ENCODE data around the gene TMEM204. TPM values are rescaled to one million over a fixed set of nuclear protein-coding genes. Genes with fewer than 3 reads are reported as not detected.
"Not testable (repeated sequence)": the region's sequence is repeated elsewhere in the genome, so short reads cannot be mapped to it uniquely, and the experiment has no call there.

TMEM204 gene
- total RNA-seq, 1 donor from 2014 or later: 1.0 TPM

DNA sequence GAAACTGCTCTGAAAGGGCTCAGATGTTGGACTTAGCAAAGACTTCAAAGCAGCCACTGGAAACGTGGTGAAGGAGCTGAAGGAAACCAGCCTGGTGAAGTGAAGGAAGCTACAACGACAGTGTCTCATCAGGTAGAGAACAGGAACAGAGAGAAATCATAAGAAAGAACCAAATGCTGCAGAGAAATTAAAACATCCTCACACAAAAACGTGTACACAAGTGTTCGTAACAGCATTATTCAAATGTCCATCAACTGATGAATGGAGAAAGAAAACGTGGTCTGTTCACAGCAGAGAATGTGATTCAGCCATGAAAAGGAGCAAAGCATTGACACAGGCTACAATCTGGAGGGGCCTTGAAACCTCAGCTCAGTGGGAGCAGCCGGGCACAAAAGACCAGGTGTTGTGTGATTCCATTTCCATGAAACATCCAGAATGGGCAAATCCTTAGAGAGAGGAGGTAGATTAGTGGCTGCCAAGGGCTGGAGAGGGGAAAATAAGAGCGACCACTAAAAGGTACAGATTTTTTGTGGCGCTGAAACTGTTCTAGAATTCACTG is 51.5 kb downstream of the TMEM204 start:
- Mint-ChIP-seq H3K27ac (no peak overlapping the region), H3K4me3 (no peak overlapping the region), H3K9me3 (no peaks in the 10 kb centered on the region), H3K4me1 (ENCODE audit: unreplicated experiment) (no peaks in the 10 kb centered on the region), H3K36me3 (peaks cover 20% of the 10 kb centered on the region), H3K27me3 (no peaks in the 10 kb centered on the region)
- DNase-seq (ENCODE audit: extremely low spot score, unreplicated experiment): no peak
- TF ChIP-seq, protein P1, sequence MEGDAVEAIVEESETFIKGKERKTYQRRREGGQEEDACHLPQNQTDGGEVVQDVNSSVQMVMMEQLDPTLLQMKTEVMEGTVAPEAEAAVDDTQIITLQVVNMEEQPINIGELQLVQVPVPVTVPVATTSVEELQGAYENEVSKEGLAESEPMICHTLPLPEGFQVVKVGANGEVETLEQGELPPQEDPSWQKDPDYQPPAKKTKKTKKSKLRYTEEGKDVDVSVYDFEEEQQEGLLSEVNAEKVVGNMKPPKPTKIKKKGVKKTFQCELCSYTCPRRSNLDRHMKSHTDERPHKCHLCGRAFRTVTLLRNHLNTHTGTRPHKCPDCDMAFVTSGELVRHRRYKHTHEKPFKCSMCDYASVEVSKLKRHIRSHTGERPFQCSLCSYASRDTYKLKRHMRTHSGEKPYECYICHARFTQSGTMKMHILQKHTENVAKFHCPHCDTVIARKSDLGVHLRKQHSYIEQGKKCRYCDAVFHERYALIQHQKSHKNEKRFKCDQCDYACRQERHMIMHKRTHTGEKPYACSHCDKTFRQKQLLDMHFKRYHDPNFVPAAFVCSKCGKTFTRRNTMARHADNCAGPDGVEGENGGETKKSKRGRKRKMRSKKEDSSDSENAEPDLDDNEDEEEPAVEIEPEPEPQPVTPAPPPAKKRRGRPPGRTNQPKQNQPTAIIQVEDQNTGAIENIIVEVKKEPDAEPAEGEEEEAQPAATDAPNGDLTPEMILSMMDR (conservative IDR thresholded peaks at IDR 0.05): no peak

DNA sequence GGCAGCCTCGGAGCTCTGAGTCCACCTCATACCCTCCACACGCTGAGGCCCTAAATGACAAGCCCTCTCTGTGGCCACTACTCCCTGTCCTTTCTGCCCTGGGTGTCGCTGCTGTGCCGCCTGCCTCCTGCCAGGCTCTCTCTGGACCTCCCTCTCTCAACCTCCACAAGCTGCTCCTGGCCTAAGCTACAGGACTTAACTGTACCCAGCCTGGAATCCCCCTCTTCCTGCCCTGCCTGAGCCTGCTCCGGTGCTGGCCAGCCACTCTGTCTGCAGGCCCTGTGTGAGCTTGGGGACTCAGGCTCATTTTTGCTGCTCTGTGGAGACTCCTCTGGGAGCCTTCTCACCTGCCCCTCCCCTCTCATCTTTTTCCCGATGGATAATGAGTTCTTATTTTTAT is 56.9 kb downstream of the TMEM204 start:
- no peaks in the 10 kb centered on the region for H3K4me1 Mint-ChIP-seq (ENCODE audit: unreplicated experiment)
- H3K27ac Mint-ChIP-seq: no peak overlapping the region
- DNase-seq (ENCODE audit: extremely low spot score, unreplicated experiment): no peak
- H3K36me3 Mint-ChIP-seq: peaks cover 7% of the 10 kb centered on the region
- H3K9me3 Mint-ChIP-seq: no peaks in the 10 kb centered on the region
- no peaks in the 10 kb centered on the region for H3K27me3 Mint-ChIP-seq
- no peak overlapping the region for H3K4me3 Mint-ChIP-seq
- TF ChIP-seq, protein P1 (conservative IDR thresholded peaks at IDR 0.05): no peak

DNA sequence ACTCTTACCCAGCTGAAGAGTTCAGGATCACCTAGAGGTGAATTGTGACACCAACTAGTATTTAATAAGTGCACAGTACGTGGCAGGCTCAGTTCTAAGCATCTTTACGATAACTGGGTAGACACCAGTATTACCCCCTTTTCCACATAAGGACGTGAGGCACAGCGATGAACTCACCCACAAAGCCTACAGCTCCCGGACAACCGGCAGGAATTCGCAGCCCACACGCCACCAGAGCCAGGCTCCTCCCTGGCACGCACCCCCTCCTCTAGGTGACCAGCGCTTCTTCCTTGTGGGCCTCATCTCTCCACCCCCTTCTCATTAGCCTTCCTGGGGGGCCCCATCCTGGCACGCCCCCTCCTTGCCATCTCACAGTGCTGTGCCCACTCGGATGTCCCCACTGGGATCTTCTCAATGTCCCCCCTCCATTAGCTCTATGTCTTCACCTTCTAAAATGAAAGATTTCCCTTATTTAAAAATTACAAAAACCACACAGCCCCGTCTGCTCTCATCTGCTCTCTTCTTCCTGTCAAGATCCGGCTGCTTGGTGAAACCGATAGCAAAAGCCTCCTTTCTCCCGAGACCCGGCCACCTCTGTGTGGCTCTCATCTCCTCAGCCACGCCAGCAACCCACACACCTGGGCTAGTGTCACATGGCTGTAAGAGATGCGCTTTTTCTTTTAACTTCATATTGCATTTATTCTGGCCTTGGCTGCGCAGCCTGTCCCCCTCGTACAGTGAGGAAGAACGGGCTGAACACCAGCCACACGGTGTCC is 57.7 kb downstream of the TMEM204 start:
- Mint-ChIP-seq H3K4me3 (no peak overlapping the region), H3K9me3 (no peaks in the 10 kb centered on the region), H3K36me3 (peaks cover 7% of the 10 kb centered on the region), H3K27ac (peak overlapping the region; percentile 25), H3K27me3 (no peaks in the 10 kb centered on the region), H3K4me1 (ENCODE audit: unreplicated experiment) (no peaks in the 10 kb centered on the region)
- TF ChIP-seq, protein P1 (conservative IDR thresholded peaks at IDR 0.05): no peak
- no peak for DNase-seq (ENCODE audit: extremely low spot score, unreplicated experiment)

DNA sequence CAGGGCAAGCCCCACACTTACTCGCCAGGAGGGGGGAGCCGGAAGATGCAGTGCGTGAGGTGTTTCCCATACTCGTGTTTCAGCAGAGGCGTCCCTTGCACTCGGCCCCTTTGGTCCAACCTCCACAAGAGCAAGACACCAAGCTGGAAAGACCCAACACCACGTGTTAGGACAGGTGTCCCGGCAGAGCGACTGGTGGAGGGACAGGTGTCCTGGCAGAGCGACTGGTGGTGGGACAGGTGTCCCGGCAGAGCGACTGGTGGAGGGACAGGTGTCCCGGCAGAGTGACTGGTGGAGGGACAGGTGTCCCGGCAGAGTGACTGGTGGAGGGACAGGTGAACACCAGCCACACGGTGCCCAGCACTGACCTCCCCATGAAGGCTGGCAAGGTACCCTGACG is 59.0 kb downstream of the TMEM204 start:
- Mint-ChIP-seq H3K4me3 (no peak overlapping the region), H3K27ac (no peak overlapping the region), H3K9me3 (no peaks in the 10 kb centered on the region), H3K36me3 (peaks cover under 1% of the 10 kb centered on the region), H3K27me3 (no peaks in the 10 kb centered on the region), H3K4me1 (ENCODE audit: unreplicated experiment) (no peaks in the 10 kb centered on the region)
- no peak for DNase-seq (ENCODE audit: extremely low spot score, unreplicated experiment)
- TF ChIP-seq, protein P1 (conservative IDR thresholded peaks at IDR 0.05): no peak

DNA sequence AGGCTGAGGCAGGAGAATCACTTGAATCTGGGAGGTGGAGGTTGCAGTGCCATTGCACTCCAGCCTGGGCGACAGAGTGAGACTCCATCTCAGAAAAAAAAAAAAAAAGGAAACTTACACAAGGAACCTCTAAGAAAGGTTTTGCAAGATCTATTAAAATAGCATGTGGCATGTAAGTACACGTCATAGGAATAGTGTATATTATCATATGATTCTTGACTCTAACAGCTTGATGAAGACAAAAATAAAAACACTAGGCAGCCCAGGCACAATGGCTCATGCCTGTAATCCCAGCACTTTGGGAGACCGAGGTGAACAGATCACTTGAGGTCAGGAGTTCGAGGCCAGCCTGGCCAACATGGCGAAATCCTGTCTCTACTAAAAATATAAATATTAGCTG is 62.0 kb downstream of the TMEM204 start:
- not testable (repeated sequence) for H3K27me3 Mint-ChIP-seq; H3K4me3 Mint-ChIP-seq; H3K36me3 Mint-ChIP-seq; H3K9me3 Mint-ChIP-seq; H3K27ac Mint-ChIP-seq; H3K4me1 Mint-ChIP-seq (ENCODE audit: unreplicated experiment); DNase-seq (ENCODE audit: extremely low spot score, unreplicated experiment)

DNA sequence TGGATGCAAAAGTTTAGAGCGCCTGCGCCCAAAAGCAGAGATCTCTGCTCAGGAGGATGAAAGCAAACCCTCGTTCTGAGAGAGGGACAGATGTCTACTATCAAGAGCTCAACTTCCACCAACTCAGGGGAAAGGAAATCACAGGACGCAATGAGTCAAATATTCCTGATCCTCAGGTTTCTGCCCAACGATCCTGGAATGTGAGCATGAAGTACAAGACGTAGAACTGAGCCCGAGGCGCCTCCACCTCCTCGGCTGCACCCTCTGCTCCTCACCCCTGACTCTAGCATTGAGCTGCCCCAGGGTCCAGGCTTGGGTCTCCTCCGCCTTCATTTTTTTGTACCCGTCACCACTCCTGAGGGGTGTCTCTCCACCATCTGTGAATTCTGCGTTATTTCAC is 63.0 kb downstream of the TMEM204 start:
- H3K9me3 Mint-ChIP-seq: no peaks in the 10 kb centered on the region
- TF ChIP-seq, protein P1 (conservative IDR thresholded peaks at IDR 0.05): no peak

More for the DNA sequence above, 63.0 kb downstream of the TMEM204 start:
- Mint-ChIP-seq H3K4me3 (no peak overlapping the region), H3K27ac (no peak overlapping the region), H3K36me3 (no peaks in the 10 kb centered on the region), H3K4me1 (ENCODE audit: unreplicated experiment) (no peaks in the 10 kb centered on the region), H3K27me3 (no peaks in the 10 kb centered on the region)
- no peak for DNase-seq (ENCODE audit: extremely low spot score, unreplicated experiment)

Data from type B pancreatic cell (in vitro differentiated cells).